ENCODE measurements around the gene PRND.

- TF ChIP-seq CTCF (conservative IDR thresholded peaks at IDR 0.05 in 1 of 2, IDR thresholded peaks at IDR 0.05 in 1 of 2; ENCODE audit: low read depth in 1 of 2, low read length in 2 of 2) (no peak), EZH2 (IDR thresholded peaks at IDR 0.05; ENCODE audit: low read length, missing control alignments) (no peak)
Observed at GRCh38 chr20:4771004-4771403, 49.3 kb downstream of the PRND start.
